Progenitor cell of endocrine pancreas (in vitro differentiated cells): ENCODE results near the gene HIVEP3. TPM values are rescaled to one million over a fixed set of nuclear protein-coding genes. Genes with fewer than 3 reads are reported as not detected.

ENCODE experiments used
- DNase-seq: peaks from one replicate; pipeline ENCODE4 v3.0.0; 2021; ENCODE audit warnings: low spot score; ENCODE audit not compliant: unreplicated experiment
- H3K27ac Mint-ChIP-seq: 2 replicates; pipeline ENCODE4 v1.8.0; 2021; ENCODE audit warnings: mild to moderate bottlenecking, moderate library complexity, mixed read lengths
- H3K27me3 Mint-ChIP-seq: 2 replicates; pipeline ENCODE4 v1.8.0; 2021; ENCODE audit warnings: mixed read lengths
- H3K36me3 Mint-ChIP-seq: 2 replicates; pipeline ENCODE4 v1.8.0; 2022; ENCODE audit warnings: mixed read lengths; ENCODE audit not compliant: insufficient read depth
- H3K4me1 Mint-ChIP-seq: 2 replicates; pipeline ENCODE4 v1.8.0; 2021; ENCODE audit warnings: low read depth, mixed read lengths
- H3K4me3 Mint-ChIP-seq: 2 replicates; pipeline ENCODE4 v1.8.0; 2021; ENCODE audit warnings: low read depth, mild to moderate bottlenecking, moderate library complexity, mixed read lengths
- H3K9me3 Mint-ChIP-seq: 2 replicates; pipeline ENCODE4 v1.8.0; 2021; ENCODE audit warnings: low read depth, mixed read lengths
- CTCF ChIP-seq: fragments of 200-600 bp; sonication (generic); IDR thresholded peaks from one replicate; pipeline ENCODE4 v1.5.0; 2021; ENCODE audit warnings: antibody characterized with exemption, mild to moderate bottlenecking; ENCODE audit not compliant: unreplicated experiment
- total RNA-seq: library from RNA; stranded (reverse); gene quantifications from 2 replicates; pipeline ENCODE4 v1.2.1, GENCODE V29; 2021

Gene HIVEP3
- total RNA-seq, 1 donor from 2014 or later = 1.1 TPM

GRCh38 chr1:41779360-41779759 is 139.4 kb downstream of the HIVEP3 start:
- Mint-ChIP-seq H3K4me3 (no peak overlapping the region), H3K4me1 (no peaks in the 10 kb centered on the region), H3K9me3 (no peaks in the 10 kb centered on the region), H3K27ac (no peak overlapping the region), H3K36me3 (no peaks in the 10 kb centered on the region), H3K27me3 (peaks cover 14% of the 10 kb centered on the region)
- TF ChIP-seq CTCF = no peak
- DNase-seq = no peak

GRCh38 chr1:41777695-41778094 is 141.0 kb downstream of the HIVEP3 start:
- no peaks in the 10 kb centered on the region for H3K9me3 Mint-ChIP-seq
- TF ChIP-seq CTCF = no peak
- no peak overlapping the region for H3K4me3 Mint-ChIP-seq
- H3K36me3 Mint-ChIP-seq = no peaks in the 10 kb centered on the region
- peaks cover 10% of the 10 kb centered on the region for H3K27me3 Mint-ChIP-seq
- no peaks in the 10 kb centered on the region for H3K4me1 Mint-ChIP-seq
- H3K27ac Mint-ChIP-seq = no peak overlapping the region
- DNase-seq = no peak

GRCh38 chr1:41776891-41777441 is 141.8 kb downstream of the HIVEP3 start:
- no peak for DNase-seq
- H3K36me3 Mint-ChIP-seq = no peaks in the 10 kb centered on the region
- no peaks in the 10 kb centered on the region for H3K4me1 Mint-ChIP-seq
- no peak overlapping the region for H3K4me3 Mint-ChIP-seq
- H3K27ac Mint-ChIP-seq = no peak overlapping the region
- no peak for TF ChIP-seq CTCF
- peaks cover 7% of the 10 kb centered on the region for H3K27me3 Mint-ChIP-seq
- H3K9me3 Mint-ChIP-seq = no peaks in the 10 kb centered on the region

GRCh38 chr1:41775956-41776585 is 142.7 kb downstream of the HIVEP3 start:
- Mint-ChIP-seq H3K36me3 (no peaks in the 10 kb centered on the region), H3K27me3 (peaks cover 4% of the 10 kb centered on the region), H3K4me3 (no peak overlapping the region), H3K4me1 (no peaks in the 10 kb centered on the region), H3K27ac (no peak overlapping the region), H3K9me3 (no peaks in the 10 kb centered on the region)
- TF ChIP-seq CTCF = no peak
- DNase-seq = no peak

GRCh38 chr1:41774471-41774990 is 144.2 kb downstream of the HIVEP3 start:
- DNase-seq = no peak
- H3K36me3 Mint-ChIP-seq = no peaks in the 10 kb centered on the region
- no peaks in the 10 kb centered on the region for H3K4me1 Mint-ChIP-seq
- H3K9me3 Mint-ChIP-seq = no peaks in the 10 kb centered on the region
- no peak overlapping the region for H3K4me3 Mint-ChIP-seq
- H3K27ac Mint-ChIP-seq = no peak overlapping the region
- no peak for TF ChIP-seq CTCF
- peaks cover 4% of the 10 kb centered on the region for H3K27me3 Mint-ChIP-seq
